WTC11 (cell line): Measurements from ENCODE around the gene FAM89B.

Experiments used
- EMX1 ChIP-seq: fragments of 250-450 bp; sonication (Bioruptor Pico); IDR thresholded peaks from 2 replicates; pipeline ENCODE4 v1.8.0; 2021; ENCODE audit warnings: mild to moderate bottlenecking
- FOXK1 ChIP-seq: sonication (generic); formaldehyde crosslinking; IDR thresholded peaks from 2 replicates; pipeline ENCODE4 v1.8.0; 2022; ENCODE audit warnings: mild to moderate bottlenecking, moderate library complexity, missing genetic modification reagents
- RELA ChIP-seq: sonication (generic); formaldehyde crosslinking; IDR thresholded peaks from 2 replicates; pipeline ENCODE4 v1.8.1; 2022; ENCODE audit warnings: missing genetic modification reagents, mild to moderate bottlenecking, borderline replicate concordance
- TCF7 ChIP-seq: sonication (generic); formaldehyde crosslinking; IDR thresholded peaks from 2 replicates; pipeline ENCODE4 v1.8.0; 2022; ENCODE audit warnings: mild to moderate bottlenecking, low read depth, missing genetic modification reagents, moderate library complexity
- ZNF232 ChIP-seq: sonication (generic); formaldehyde crosslinking; IDR thresholded peaks from 2 replicates; pipeline ENCODE4 v1.8.0; 2022; ENCODE audit warnings: mild to moderate bottlenecking, missing genetic modification reagents
- TF ChIP-seq, protein P1 (sequence below): sonication (generic); formaldehyde crosslinking; IDR thresholded peaks from 2 replicates; pipeline ENCODE4 v1.8.0; 2022; ENCODE audit warnings: mild to moderate bottlenecking, missing genetic modification reagents
- TF ChIP-seq, protein P2 (sequence below): fragments of 200-600 bp; IDR thresholded peaks from 2 replicates; pipeline ENCODE4 v1.8.0; 2022; ENCODE audit warnings: antibody characterized with exemption
- TF ChIP-seq, protein P3 (sequence below): sonication (generic); formaldehyde crosslinking; IDR thresholded peaks from 2 replicates; pipeline ENCODE4 v1.8.0; 2022; ENCODE audit warnings: mild to moderate bottlenecking, missing genetic modification reagents
- TF ChIP-seq, protein P4 (sequence below): sonication (generic); formaldehyde crosslinking; conservative IDR thresholded peaks from 2 replicates; pipeline ENCODE4 v1.8.1; 2023; ENCODE audit warnings: mild to moderate bottlenecking, low read depth, missing genetic modification reagents, moderate library complexity
- TF ChIP-seq, protein P5 (sequence below): sonication (generic); formaldehyde crosslinking; IDR thresholded peaks from 2 replicates; pipeline ENCODE4 v1.8.1; 2022; ENCODE audit warnings: missing genetic modification reagents, borderline replicate concordance
- TF ChIP-seq, protein P6 (sequence below): sonication (generic); formaldehyde crosslinking; IDR thresholded peaks from 2 replicates; pipeline ENCODE4 v1.8.1; 2022; ENCODE audit warnings: mild to moderate bottlenecking, missing genetic modification reagents, moderate library complexity, borderline replicate concordance

DNA sequence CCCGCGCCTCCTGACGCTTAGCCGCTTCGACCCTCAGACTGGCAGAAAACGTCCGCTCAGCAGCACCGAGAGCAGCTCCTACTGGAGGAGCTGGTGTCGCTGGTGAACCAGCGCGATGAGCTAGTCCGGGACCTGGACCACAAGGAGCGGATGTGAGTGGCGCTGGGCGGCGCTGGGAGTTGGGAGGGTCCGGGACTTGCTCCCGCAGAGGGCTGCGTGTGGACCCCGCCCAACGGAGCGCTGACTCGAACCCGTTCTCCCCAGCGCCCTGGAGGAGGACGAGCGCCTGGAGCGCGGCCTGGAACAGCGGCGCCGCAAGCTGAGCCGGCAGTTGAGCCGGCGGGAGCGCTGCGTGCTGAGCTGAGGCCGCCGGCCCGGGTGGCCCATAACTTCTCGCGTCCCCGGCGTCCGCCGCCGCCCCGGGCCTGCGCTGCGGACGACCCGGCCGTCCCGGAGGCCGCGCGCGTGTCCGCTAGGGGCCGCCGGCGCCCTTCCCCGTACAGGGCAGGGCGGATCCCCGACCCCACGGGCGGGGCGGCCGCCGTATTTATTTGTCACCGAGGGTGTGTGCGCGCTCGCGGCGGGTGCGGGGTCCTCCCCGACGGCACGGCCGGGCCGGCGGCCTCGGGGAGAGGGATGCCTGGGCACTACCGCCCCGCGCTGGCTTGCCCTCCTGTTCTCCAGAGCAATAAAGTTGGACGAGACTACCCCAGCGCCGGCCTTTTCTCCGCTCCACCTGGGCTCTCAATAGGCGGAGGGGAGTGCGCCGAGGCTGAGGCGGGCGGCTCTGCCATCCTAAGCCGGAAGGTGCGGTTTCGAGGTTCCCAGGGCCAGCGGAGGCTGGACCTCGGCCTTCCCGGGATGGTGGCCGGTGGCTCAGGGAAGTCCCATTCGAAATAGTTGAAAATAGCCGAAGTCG is 19.9 kb downstream of the FAM89B start:
- TF ChIP-seq, protein P1, sequence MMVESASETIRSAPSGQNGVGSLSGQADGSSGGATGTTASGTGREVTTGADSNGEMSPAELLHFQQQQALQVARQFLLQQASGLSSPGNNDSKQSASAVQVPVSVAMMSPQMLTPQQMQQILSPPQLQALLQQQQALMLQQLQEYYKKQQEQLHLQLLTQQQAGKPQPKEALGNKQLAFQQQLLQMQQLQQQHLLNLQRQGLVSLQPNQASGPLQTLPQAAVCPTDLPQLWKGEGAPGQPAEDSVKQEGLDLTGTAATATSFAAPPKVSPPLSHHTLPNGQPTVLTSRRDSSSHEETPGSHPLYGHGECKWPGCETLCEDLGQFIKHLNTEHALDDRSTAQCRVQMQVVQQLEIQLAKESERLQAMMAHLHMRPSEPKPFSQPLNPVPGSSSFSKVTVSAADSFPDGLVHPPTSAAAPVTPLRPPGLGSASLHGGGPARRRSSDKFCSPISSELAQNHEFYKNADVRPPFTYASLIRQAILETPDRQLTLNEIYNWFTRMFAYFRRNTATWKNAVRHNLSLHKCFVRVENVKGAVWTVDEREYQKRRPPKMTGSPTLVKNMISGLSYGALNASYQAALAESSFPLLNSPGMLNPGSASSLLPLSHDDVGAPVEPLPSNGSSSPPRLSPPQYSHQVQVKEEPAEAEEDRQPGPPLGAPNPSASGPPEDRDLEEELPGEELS (CRISPR knock-in tag) = no peak
- TF ChIP-seq, protein P2, sequence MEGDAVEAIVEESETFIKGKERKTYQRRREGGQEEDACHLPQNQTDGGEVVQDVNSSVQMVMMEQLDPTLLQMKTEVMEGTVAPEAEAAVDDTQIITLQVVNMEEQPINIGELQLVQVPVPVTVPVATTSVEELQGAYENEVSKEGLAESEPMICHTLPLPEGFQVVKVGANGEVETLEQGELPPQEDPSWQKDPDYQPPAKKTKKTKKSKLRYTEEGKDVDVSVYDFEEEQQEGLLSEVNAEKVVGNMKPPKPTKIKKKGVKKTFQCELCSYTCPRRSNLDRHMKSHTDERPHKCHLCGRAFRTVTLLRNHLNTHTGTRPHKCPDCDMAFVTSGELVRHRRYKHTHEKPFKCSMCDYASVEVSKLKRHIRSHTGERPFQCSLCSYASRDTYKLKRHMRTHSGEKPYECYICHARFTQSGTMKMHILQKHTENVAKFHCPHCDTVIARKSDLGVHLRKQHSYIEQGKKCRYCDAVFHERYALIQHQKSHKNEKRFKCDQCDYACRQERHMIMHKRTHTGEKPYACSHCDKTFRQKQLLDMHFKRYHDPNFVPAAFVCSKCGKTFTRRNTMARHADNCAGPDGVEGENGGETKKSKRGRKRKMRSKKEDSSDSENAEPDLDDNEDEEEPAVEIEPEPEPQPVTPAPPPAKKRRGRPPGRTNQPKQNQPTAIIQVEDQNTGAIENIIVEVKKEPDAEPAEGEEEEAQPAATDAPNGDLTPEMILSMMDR = peak; percentile 20; the same call in 1 of the 2 replicates
- TF ChIP-seq EMX1 (CRISPR knock-in tag) = no peak
- TF ChIP-seq FOXK1 (CRISPR knock-in tag) = no peak
- TF ChIP-seq, protein P3, sequence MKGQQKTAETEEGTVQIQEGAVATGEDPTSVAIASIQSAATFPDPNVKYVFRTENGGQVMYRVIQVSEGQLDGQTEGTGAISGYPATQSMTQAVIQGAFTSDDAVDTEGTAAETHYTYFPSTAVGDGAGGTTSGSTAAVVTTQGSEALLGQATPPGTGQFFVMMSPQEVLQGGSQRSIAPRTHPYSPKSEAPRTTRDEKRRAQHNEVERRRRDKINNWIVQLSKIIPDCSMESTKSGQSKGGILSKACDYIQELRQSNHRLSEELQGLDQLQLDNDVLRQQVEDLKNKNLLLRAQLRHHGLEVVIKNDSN (CRISPR knock-in tag) = no peak
- TF ChIP-seq, protein P4, sequence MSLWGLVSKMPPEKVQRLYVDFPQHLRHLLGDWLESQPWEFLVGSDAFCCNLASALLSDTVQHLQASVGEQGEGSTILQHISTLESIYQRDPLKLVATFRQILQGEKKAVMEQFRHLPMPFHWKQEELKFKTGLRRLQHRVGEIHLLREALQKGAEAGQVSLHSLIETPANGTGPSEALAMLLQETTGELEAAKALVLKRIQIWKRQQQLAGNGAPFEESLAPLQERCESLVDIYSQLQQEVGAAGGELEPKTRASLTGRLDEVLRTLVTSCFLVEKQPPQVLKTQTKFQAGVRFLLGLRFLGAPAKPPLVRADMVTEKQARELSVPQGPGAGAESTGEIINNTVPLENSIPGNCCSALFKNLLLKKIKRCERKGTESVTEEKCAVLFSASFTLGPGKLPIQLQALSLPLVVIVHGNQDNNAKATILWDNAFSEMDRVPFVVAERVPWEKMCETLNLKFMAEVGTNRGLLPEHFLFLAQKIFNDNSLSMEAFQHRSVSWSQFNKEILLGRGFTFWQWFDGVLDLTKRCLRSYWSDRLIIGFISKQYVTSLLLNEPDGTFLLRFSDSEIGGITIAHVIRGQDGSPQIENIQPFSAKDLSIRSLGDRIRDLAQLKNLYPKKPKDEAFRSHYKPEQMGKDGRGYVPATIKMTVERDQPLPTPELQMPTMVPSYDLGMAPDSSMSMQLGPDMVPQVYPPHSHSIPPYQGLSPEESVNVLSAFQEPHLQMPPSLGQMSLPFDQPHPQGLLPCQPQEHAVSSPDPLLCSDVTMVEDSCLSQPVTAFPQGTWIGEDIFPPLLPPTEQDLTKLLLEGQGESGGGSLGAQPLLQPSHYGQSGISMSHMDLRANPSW (CRISPR knock-in tag) = 0 out of 2 replicates have a peak, but pooled peaks have one; percentile 37
- TF ChIP-seq, protein P5, sequence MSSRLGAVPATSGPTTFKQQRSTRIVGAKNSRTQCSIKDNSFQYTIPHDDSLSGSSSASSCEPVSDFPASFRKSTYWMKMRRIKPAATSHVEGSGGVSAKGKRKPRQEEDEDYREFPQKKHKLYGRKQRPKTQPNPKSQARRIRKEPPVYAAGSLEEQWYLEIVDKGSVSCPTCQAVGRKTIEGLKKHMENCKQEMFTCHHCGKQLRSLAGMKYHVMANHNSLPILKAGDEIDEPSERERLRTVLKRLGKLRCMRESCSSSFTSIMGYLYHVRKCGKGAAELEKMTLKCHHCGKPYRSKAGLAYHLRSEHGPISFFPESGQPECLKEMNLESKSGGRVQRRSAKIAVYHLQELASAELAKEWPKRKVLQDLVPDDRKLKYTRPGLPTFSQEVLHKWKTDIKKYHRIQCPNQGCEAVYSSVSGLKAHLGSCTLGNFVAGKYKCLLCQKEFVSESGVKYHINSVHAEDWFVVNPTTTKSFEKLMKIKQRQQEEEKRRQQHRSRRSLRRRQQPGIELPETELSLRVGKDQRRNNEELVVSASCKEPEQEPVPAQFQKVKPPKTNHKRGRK (CRISPR knock-in tag) = no peak
- TF ChIP-seq, protein P6, sequence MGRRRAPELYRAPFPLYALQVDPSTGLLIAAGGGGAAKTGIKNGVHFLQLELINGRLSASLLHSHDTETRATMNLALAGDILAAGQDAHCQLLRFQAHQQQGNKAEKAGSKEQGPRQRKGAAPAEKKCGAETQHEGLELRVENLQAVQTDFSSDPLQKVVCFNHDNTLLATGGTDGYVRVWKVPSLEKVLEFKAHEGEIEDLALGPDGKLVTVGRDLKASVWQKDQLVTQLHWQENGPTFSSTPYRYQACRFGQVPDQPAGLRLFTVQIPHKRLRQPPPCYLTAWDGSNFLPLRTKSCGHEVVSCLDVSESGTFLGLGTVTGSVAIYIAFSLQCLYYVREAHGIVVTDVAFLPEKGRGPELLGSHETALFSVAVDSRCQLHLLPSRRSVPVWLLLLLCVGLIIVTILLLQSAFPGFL = no peak
- no peak for TF ChIP-seq ZNF232
- TF ChIP-seq RELA = peak; percentile 70; the same call in 1 of the 2 replicates
- TF ChIP-seq TCF7 = no peak
